Body of pancreas (tissue), 4 donors: ENCODE results near the gene SLC17A8. TPM values are rescaled to one million over a fixed set of nuclear protein-coding genes. Genes with fewer than 3 reads are reported as not detected.

Experiments
- ATAC-seq: fragments of 150-250 bp; one replicate; pipeline ENCODE4 v1.9.1; 2016
- DNase-seq, 4 donors: peaks; one replicate each; pipeline ENCODE4 v3.0.0-alpha.2; 2019
- H3K27ac ChIP-seq, 4 donors: fragments of 200-600 bp; sonication (generic); 1 replicate in 3 of 4; 2 replicates in 1 of 4; pipeline versions ENCODE4 v1.5.1 to v1.6.1; 2016 to 2019; ENCODE audit warnings: mild to moderate bottlenecking in 1 of 4, mixed read lengths in 1 of 4, moderate library complexity in 1 of 4
- H3K27me3 ChIP-seq, 2 donors: fragments of 200-600 bp; sonication (generic); one replicate each; pipeline ENCODE4 v1.6.0; 2016; ENCODE audit warnings: mild to moderate bottlenecking in 1 of 2
- H3K36me3 ChIP-seq, 2 donors: fragments of 200-600 bp; sonication (generic); replicated peaks in 1 of 2; 2 replicates each; pipeline ENCODE4 v1.5.1; 2016; ENCODE audit warnings: low read depth in 2 of 2; ENCODE audit not compliant: insufficient read depth in 1 of 2
- H3K4me1 ChIP-seq: fragments of 200-600 bp; sonication (generic); one replicate; pipeline ENCODE4 v1.6.0; 2016
- H3K4me3 ChIP-seq, 2 donors: fragments of 200-600 bp; sonication (generic); 1 replicate in 1 of 2; 2 replicates in 1 of 2; pipeline ENCODE4 v1.5.1; 2016 to 2019
- H3K9me3 ChIP-seq, 3 donors: fragments of 200-600 bp; sonication (generic); 1 replicate in 2 of 3; 2 replicates in 1 of 3; pipeline ENCODE4 v1.5.1; 2016
- POLR2A ChIP-seq, 3 donors: fragments of 450-650 bp; IDR thresholded peaks; one replicate each; pipeline ENCODE4 v1.6.1; 2016; ENCODE audit warnings: antibody characterized with exemption in 3 of 3, mild to moderate bottlenecking in 2 of 3
- WGBS, 2 donors: methylation state at CpG; one replicate each; pipeline ENCODE4 v1.1.5; 2017; 5-methylcytosine and 5-hydroxymethylcytosine counted together
- intact Hi-C: fragments of 100-400 bp; cut with DNase I; formaldehyde crosslinking; loops from one replicate; pipeline ENCODE4 v1.15.1; 2023
- total RNA-seq, 2 donors: library from RNA; depleted of rRNA; stranded (reverse); fragments of >200 nt; gene quantifications; one replicate each; pipeline ENCODE4 v1.1.0, GENCODE V29; 2016
- TF ChIP-seq, protein P1 (sequence below), 7 experiments: fragments of 450-650 bp in 4 of 7; fragments of 200-600 bp in 3 of 7; sonication (generic) in 3 of 7; IDR thresholded peaks; one replicate each; pipeline ENCODE4 v1.5.1; 2016 to 2019; ENCODE audit warnings: antibody characterized with exemption in 7 of 7

The SLC17A8 gene
- total RNA-seq, 2 donors from 2014 or later: not detected

DNA sequence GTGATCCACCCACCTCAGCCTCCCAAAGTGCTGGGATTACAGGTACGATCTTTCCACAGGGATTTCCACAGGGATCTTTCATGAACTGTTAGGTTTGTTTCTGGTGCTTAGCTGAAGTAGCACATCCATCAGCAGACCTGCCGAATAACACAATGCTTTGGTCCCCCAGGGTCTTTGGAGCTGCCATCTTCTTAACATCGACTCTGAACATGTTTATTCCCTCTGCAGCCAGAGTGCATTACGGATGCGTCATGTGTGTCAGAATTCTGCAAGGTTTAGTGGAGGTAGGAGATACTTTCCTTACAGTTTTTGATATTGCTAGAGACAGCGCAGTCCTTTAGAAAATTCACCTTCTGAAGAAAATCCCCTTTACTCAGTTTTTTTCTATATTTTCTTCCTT, 36.3 kb downstream of the SLC17A8 start:
- WGBS, 2 donors: 83 to 86% methylated on average over 6 of the region's 6 CpGs
- Histone ChIP-seq H3K9me3 (no peaks in the 10 kb centered on the region), H3K4me3 (no peak overlapping the region), H3K4me1 (no peaks in the 10 kb centered on the region), H3K27me3 (no peaks in the 10 kb centered on the region), H3K27ac (no peak overlapping the region), H3K36me3 (no peaks in the 10 kb centered on the region)
- TF ChIP-seq, protein P1, sequence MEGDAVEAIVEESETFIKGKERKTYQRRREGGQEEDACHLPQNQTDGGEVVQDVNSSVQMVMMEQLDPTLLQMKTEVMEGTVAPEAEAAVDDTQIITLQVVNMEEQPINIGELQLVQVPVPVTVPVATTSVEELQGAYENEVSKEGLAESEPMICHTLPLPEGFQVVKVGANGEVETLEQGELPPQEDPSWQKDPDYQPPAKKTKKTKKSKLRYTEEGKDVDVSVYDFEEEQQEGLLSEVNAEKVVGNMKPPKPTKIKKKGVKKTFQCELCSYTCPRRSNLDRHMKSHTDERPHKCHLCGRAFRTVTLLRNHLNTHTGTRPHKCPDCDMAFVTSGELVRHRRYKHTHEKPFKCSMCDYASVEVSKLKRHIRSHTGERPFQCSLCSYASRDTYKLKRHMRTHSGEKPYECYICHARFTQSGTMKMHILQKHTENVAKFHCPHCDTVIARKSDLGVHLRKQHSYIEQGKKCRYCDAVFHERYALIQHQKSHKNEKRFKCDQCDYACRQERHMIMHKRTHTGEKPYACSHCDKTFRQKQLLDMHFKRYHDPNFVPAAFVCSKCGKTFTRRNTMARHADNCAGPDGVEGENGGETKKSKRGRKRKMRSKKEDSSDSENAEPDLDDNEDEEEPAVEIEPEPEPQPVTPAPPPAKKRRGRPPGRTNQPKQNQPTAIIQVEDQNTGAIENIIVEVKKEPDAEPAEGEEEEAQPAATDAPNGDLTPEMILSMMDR (IDR thresholded peaks at IDR 0.05): no peak
- TF ChIP-seq POLR2A (IDR thresholded peaks at IDR 0.05): no peak
- intact Hi-C loops: no loop called here
- no peak for DNase-seq
- ATAC-seq: no peak

DNA sequence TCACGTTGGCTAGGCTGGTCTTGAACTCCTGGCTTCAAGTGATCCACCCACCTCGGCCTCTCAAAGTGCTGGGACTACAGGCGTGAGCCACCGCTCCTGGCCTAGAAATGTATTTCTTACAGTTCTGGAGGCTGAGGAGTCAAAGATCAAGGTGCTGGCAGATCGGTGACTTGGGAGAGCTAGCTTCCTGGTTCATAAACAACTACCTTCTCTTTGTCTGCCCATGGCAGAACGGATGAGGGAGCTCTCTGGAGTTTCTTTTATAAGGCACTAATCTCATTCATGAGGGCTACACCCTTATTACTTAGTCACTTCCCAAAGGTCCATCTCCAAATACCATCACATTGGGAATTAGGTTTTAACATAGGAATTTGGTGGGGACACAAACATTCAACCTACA, 38.9 kb downstream of the SLC17A8 start:
- Histone ChIP-seq H3K27me3 (no peaks in the 10 kb centered on the region), H3K27ac (no peak overlapping the region), H3K9me3 (no peaks in the 10 kb centered on the region), H3K36me3 (no peaks in the 10 kb centered on the region), H3K4me3 (no peak overlapping the region), H3K4me1 (no peaks in the 10 kb centered on the region)
- DNase-seq (no peak), ATAC-seq (no peak)
- WGBS, 2 donors: 89 to 93% methylated on average over 6 of the region's 6 CpGs
- no peak for TF ChIP-seq POLR2A (IDR thresholded peaks at IDR 0.05)
- TF ChIP-seq, protein P1 (IDR thresholded peaks at IDR 0.05): no peak
- intact Hi-C loops: no loop called here

DNA sequence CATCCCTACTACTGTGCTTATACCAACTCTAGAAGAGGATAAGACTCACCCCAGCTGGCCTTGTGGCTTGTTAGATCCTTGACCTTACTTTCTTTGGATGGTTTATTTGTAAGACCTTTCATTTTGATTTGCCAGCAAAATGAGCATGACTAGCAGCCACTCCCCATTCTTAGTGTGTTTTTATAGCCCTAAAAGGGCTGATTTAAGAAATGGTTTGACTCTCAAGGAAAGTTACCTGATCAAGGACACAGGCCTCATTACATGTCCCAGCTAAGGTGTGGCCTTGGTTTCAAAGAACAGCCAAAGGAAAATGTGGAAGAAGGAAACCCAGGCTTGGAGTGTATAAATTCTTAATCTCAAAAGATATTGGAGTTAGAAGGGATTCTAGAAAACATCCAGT, 41.4 kb downstream of the SLC17A8 start:
- ATAC-seq (no peak), DNase-seq (no peak)
- Histone ChIP-seq H3K4me3 (no peak overlapping the region), H3K27ac (no peak overlapping the region), H3K9me3 (no peaks in the 10 kb centered on the region), H3K27me3 (no peaks in the 10 kb centered on the region), H3K36me3 (no peaks in the 10 kb centered on the region), H3K4me1 (no peaks in the 10 kb centered on the region)
- no peak for TF ChIP-seq POLR2A (IDR thresholded peaks at IDR 0.05)
- TF ChIP-seq, protein P1 (IDR thresholded peaks at IDR 0.05): no peak
- intact Hi-C loops: no loop called here

DNA sequence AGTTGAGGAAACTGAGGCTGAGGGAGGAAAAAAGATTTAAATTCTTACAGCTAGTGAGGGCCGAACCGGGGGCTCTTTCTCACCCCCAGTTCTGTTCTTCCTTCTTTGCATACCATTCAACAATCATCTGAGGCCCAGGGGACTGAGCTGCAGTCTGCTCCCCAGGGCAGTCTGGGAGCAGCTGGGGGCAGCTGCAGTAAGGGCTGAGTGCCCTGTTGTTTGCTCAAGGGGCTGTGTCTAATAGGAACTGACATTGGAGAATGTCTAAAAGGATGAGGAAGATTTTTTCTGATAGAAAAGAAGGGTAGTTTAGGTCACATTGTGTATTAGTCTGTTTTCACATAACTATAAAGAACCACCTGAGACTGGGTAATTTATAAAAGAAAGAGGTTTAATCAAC, 42.2 kb downstream of the SLC17A8 start:
- DNase-seq (no peak), ATAC-seq (no peak)
- Histone ChIP-seq H3K4me3 (no peak overlapping the region), H3K27ac (no peak overlapping the region), H3K27me3 (no peaks in the 10 kb centered on the region), H3K4me1 (no peaks in the 10 kb centered on the region), H3K36me3 (no peaks in the 10 kb centered on the region), H3K9me3 (no peaks in the 10 kb centered on the region)
- intact Hi-C loops: no loop called here
- 80 to 88% methylated on average over 2 of the region's 2 CpGs for WGBS, 2 donors
- TF ChIP-seq, protein P1 (IDR thresholded peaks at IDR 0.05): no peak
- no peak for TF ChIP-seq POLR2A (IDR thresholded peaks at IDR 0.05)

DNA sequence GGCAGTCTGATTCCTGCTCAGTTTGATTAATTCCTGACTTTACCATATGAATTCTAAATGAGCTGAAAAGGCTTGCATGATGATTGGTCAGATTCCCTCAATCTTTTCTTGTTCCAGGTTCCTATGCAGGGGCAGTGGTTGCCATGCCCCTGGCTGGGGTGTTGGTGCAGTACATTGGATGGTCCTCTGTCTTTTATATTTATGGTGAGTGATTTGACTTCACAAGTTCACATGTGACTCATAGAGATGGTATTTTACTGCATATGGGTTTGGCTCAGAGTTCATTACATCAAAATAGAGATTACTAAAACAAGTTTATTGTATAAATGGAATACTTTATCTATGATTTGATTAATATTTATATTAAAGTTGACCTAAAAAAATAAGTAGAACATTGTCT, 44.8 kb downstream of the SLC17A8 start:
- H3K4me3 ChIP-seq: no peak overlapping the region
- H3K4me1 ChIP-seq: no peaks in the 10 kb centered on the region
- DNase-seq (no peak), ATAC-seq (no peak)
- intact Hi-C loops: loop anchor here (10.0 kb wide), 1 partner anchor 157 kb away; no protein-coding TSS in a partner anchor
- no peaks in the 10 kb centered on the region for H3K27me3 ChIP-seq
- no peak overlapping the region for H3K27ac ChIP-seq
- no peak for TF ChIP-seq POLR2A (IDR thresholded peaks at IDR 0.05)
- TF ChIP-seq, protein P1 (IDR thresholded peaks at IDR 0.05): no peak
- H3K9me3 ChIP-seq: no peaks in the 10 kb centered on the region
- H3K36me3 ChIP-seq: no peaks in the 10 kb centered on the region
